ENCODE data around the gene OGT. TPM values are rescaled to one million over a fixed set of nuclear protein-coding genes. Genes with fewer than 3 reads are reported as not detected.
"Not testable (repeated sequence)": the region's sequence is repeated elsewhere in the genome, so short reads cannot be mapped to it uniquely, and the experiment has no call there.

Gene OGT
- total and polyA plus RNA-seq, 2 experiments from 2014 or later, result 37.3 to 159 TPM

GRCh38 chrX:71563921-71564320 lies 31.0 kb downstream of the OGT start:
- Histone ChIP-seq H3K27ac (no peak overlapping the region), H3K36me3 (peaks cover 64% of the 10 kb centered on the region), H3K4me3 (no peak overlapping the region), H3K4me1 (ENCODE audit: low read depth) (no peaks in the 10 kb centered on the region), H3K9me3 (ENCODE audit: low read depth) (peaks cover 2% of the 10 kb centered on the region), H3K27me3 (no peaks in the 10 kb centered on the region)
- no peak for DNase-seq (ENCODE audit: low read depth in 1 of 2, low spot score in 1 of 2)
- no peak for TF ChIP-seq CTCF (IDR thresholded peaks at IDR 0.05; ENCODE audit: low read depth, low read length)

- no peak overlapping the region for H3K4me3 ChIP-seq
- H3K27ac ChIP-seq, result no peak overlapping the region
- DNase-seq (ENCODE audit: low read depth in 1 of 2, low spot score in 1 of 2), result no peak
- H3K27me3 ChIP-seq, result no peaks in the 10 kb centered on the region
- no peak for TF ChIP-seq CTCF (IDR thresholded peaks at IDR 0.05; ENCODE audit: low read depth, low read length)
- H3K9me3 ChIP-seq (ENCODE audit: low read depth), result peaks cover 2% of the 10 kb centered on the region
- peaks cover 53% of the 10 kb centered on the region for H3K36me3 ChIP-seq
- no peaks in the 10 kb centered on the region for H3K4me1 ChIP-seq (ENCODE audit: low read depth)
Measured at GRCh38 chrX:71565474-71566041, 32.7 kb downstream of the OGT start.

- DNase-seq (ENCODE audit: low read depth in 1 of 2, low spot score in 1 of 2), result peak in 1 of 2 donors; percentile 3
- H3K4me3 ChIP-seq; H3K27me3 ChIP-seq; H3K27ac ChIP-seq; H3K4me1 ChIP-seq (ENCODE audit: low read depth); H3K9me3 ChIP-seq (ENCODE audit: low read depth): not testable (repeated sequence)
- H3K36me3 ChIP-seq, result peaks cover 45% of the 10 kb centered on the region
Measured at GRCh38 chrX:71571390-71571789, 38.5 kb downstream of the OGT start.

- Histone ChIP-seq H3K4me1 (ENCODE audit: low read depth) (no peaks in the 10 kb centered on the region), H3K27me3 (no peaks in the 10 kb centered on the region), H3K9me3 (ENCODE audit: low read depth) (no peaks in the 10 kb centered on the region), H3K27ac (no peak overlapping the region), H3K4me3 (no peak overlapping the region), H3K36me3 (peaks cover 26% of the 10 kb centered on the region)
- TF ChIP-seq CTCF (IDR thresholded peaks at IDR 0.05; ENCODE audit: low read depth, low read length), result no peak
- DNase-seq (ENCODE audit: low read depth in 1 of 2, low spot score in 1 of 2), result no peak
Measured at GRCh38 chrX:71573590-71573989, 40.7 kb downstream of the OGT start.

- Histone ChIP-seq H3K36me3 (peaks cover 20% of the 10 kb centered on the region), H3K4me3 (no peak overlapping the region), H3K27ac (no peak overlapping the region), H3K4me1 (ENCODE audit: low read depth) (no peaks in the 10 kb centered on the region), H3K27me3 (no peaks in the 10 kb centered on the region), H3K9me3 (ENCODE audit: low read depth) (no peaks in the 10 kb centered on the region)
- peak in 1 of 2 donors; percentile 3 for DNase-seq (ENCODE audit: low read depth in 1 of 2, low spot score in 1 of 2)
- TF ChIP-seq CTCF (IDR thresholded peaks at IDR 0.05; ENCODE audit: low read depth, low read length), result no peak
Measured at GRCh38 chrX:71577682-71578081, 44.8 kb downstream of the OGT start.

GRCh38 chrX:71578253-71579135 lies 45.6 kb downstream of the OGT start, which contains the start of gene GCNA:
Gene GCNA (plus strand): TSS chrX:71578437. CDS start chrX:71580822, 2,385 bp downstream.
- Histone ChIP-seq H3K4me1 (ENCODE audit: low read depth) (no peaks in the 10 kb centered on the region), H3K36me3 (peaks cover 12% of the 10 kb centered on the region), H3K27ac (no peak within 1 kb of the TSS), H3K9me3 (ENCODE audit: low read depth) (no peaks in the 10 kb centered on the region), H3K4me3 (no peak within 1 kb of the TSS), H3K27me3 (no peaks in the 10 kb centered on the region)
- TF ChIP-seq CTCF (IDR thresholded peaks at IDR 0.05; ENCODE audit: low read depth, low read length), result no peak
- no peak for DNase-seq (ENCODE audit: low read depth in 1 of 2, low spot score in 1 of 2)

Measured in cardiac muscle cell (in vitro differentiated cells and primary cell).